Erythroblast (primary cell): ENCODE results near the gene MROH2B.

Source experiments
- GATA1 ChIP-seq: IDR thresholded peaks from 2 replicates; pipeline ENCODE4 v1.6.1; 2011; ENCODE audit warnings: low read depth, mild to moderate bottlenecking, control low read depth, low read length, moderate library complexity
- POLR2A ChIP-seq: IDR thresholded peaks from 2 replicates; pipeline ENCODE4 v1.6.1; 2011; ENCODE audit warnings: mild to moderate bottlenecking, low read length

GRCh38 chr5:40957048-40957447 lies 114.1 kb downstream of the MROH2B start:
- TF ChIP-seq POLR2A (no peak), GATA1 (no peak)
